Adipocyte (in vitro differentiated cells): ENCODE results near the gene SLC39A11.

Source experiments
- DNase-seq: peaks from one replicate; pipeline ENCODE4 v3.0.0-alpha.2; 2015; ENCODE audit warnings: low read depth
- H3K27me3 ChIP-seq: replicated peaks from 2 replicates; pipeline ENCODE4 v1.7.0; 2013; ENCODE audit warnings: mild to moderate bottlenecking, low read length, moderate library complexity; ENCODE audit not compliant: control insufficient read depth, insufficient read depth
- H3K36me3 ChIP-seq: 2 replicates; pipeline ENCODE4 v1.7.0; 2013; ENCODE audit warnings: low read length, mild to moderate bottlenecking, moderate library complexity; ENCODE audit not compliant: control insufficient read depth, insufficient read depth, severe bottlenecking
- H3K4me1 ChIP-seq: 2 replicates; pipeline ENCODE4 v1.7.0; 2013; ENCODE audit warnings: mild to moderate bottlenecking, low read length, moderate library complexity; ENCODE audit not compliant: control insufficient read depth, insufficient read depth
- H3K4me3 ChIP-seq: 2 replicates; pipeline ENCODE4 v1.7.0; 2013; ENCODE audit warnings: mild to moderate bottlenecking, low read length, moderate library complexity
- H3K9ac ChIP-seq: 2 replicates; pipeline ENCODE4 v1.7.0; 2013; ENCODE audit warnings: mild to moderate bottlenecking, low read length, moderate library complexity
- H3K9me3 ChIP-seq: 2 replicates; pipeline ENCODE4 v1.7.0; 2013; ENCODE audit warnings: mild to moderate bottlenecking, low read length, moderate library complexity; ENCODE audit not compliant: control insufficient read depth

Gene SLC39A11

DNA sequence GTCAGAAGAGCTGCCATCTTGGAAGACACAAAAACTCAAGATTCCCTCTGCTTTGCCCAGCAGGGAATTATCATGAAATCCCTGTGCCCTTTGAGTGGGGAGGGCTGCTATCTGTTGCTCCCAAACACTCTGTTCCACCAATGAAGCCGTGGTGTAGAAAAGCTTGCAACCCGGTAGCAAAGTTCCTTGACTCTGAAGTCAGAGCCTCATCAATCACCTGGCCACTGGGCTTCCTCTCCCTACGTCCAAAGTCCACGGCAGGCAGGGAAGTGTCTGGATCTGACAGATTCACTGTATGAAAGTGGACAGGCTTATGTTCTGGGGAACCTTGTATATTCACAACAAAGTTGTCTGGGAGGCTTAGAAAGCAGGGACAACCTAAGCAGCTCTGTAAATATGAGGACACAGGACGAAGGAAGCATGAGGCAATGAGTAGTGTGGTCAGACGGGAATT is 343.3 kb downstream of the SLC39A11 start:
- Histone ChIP-seq H3K9ac (no peak overlapping the region), H3K4me3 (no peak overlapping the region), H3K36me3 (no peaks in the 10 kb centered on the region), H3K27me3 (no peaks in the 10 kb centered on the region), H3K9me3 (no peaks in the 10 kb centered on the region), H3K4me1 (no peaks in the 10 kb centered on the region)
- DNase-seq: no peak

DNA sequence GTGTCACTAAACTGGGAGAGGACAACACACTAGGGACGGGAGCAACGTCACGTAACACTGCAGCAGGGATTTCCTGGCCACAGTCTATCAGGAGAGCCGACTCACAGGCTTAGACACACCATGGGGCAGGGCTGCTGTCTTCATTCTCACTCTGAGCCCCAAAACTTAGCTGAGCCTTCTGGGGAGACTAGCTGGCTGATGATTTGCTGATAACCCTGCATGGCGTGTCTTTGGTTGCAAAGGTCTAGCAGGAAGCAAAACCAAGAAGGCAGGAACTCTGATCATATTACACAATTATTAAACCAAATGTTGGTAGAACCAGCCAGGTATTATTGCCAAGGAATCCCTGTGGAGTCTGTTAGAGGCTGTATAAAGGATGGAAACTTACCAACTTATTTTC is 345.0 kb downstream of the SLC39A11 start:
- Histone ChIP-seq H3K4me3 (no peak overlapping the region), H3K36me3 (no peaks in the 10 kb centered on the region), H3K9me3 (no peaks in the 10 kb centered on the region), H3K9ac (no peak overlapping the region), H3K27me3 (no peaks in the 10 kb centered on the region), H3K4me1 (no peaks in the 10 kb centered on the region)
- DNase-seq: no peak

DNA sequence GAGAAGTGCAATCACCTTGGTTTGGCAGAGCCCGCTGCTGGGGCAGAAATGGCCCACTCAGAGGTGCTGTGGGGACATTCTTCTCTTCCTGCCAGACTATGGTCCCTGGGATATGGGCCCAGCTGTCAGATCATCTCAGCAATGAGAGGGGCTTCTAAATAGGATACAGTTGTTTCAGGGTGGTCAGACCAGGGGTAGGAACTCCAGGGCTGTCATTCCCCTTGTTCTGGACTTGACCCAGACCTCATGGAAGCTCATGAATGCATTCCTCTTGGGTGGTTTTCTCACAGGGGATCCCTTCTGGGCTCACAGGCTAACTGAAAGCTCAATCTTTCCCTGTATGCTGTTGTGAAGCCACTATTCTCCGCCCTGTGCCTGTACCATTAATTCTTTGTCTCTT is 347.2 kb downstream of the SLC39A11 start:
- Histone ChIP-seq H3K9ac (no peak overlapping the region), H3K27me3 (no peaks in the 10 kb centered on the region), H3K9me3 (no peaks in the 10 kb centered on the region), H3K36me3 (no peaks in the 10 kb centered on the region), H3K4me1 (no peaks in the 10 kb centered on the region), H3K4me3 (no peak overlapping the region)
- DNase-seq: no peak

DNA sequence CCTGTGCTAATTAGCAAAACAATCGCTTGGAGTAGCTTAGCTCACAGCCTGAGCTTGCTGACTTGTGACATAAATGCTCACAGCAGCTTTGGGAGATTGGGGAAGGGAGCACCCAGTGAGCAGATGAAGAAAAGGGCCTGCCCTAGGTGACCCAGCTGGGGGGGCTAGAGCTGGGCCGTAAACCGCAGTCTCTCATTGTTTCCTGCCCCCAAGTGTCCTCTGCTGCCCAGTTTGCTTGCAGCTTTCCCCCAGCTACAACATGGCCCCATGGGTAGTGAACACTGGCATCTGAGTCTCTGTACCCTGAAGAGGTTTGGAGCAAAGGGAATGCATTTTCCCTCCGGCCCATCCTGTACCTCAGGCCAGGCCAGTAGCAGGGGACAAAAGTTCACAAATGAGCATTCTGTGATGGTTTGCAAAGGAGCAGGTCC is 349.4 kb downstream of the SLC39A11 start:
- H3K27me3 ChIP-seq: no peaks in the 10 kb centered on the region
- H3K4me1 ChIP-seq: no peaks in the 10 kb centered on the region
- H3K9me3 ChIP-seq: no peaks in the 10 kb centered on the region
- no peak for DNase-seq
- no peaks in the 10 kb centered on the region for H3K36me3 ChIP-seq
- no peak overlapping the region for H3K9ac ChIP-seq
- H3K4me3 ChIP-seq: no peak overlapping the region

- Histone ChIP-seq H3K4me3 (no peak overlapping the region), H3K4me1 (no peaks in the 10 kb centered on the region), H3K36me3 (no peaks in the 10 kb centered on the region), H3K9ac (no peak overlapping the region), H3K27me3 (no peaks in the 10 kb centered on the region), H3K9me3 (no peaks in the 10 kb centered on the region)
- DNase-seq: no peak
Observed at GRCh38 chr17:72737151-72737690, 355.3 kb downstream of the SLC39A11 start.

GRCh38 chr17:72735592-72735991 is 356.9 kb downstream of the SLC39A11 start:
- Histone ChIP-seq H3K27me3 (no peaks in the 10 kb centered on the region), H3K4me3 (no peak overlapping the region), H3K9me3 (no peaks in the 10 kb centered on the region), H3K4me1 (no peaks in the 10 kb centered on the region), H3K36me3 (no peaks in the 10 kb centered on the region), H3K9ac (no peak overlapping the region)
- DNase-seq: no peak

GRCh38 chr17:72735048-72735447 is 357.4 kb downstream of the SLC39A11 start:
- no peak for DNase-seq
- H3K9ac ChIP-seq: no peak overlapping the region
- no peaks in the 10 kb centered on the region for H3K9me3 ChIP-seq
- H3K4me3 ChIP-seq: no peak overlapping the region
- H3K27me3 ChIP-seq: no peaks in the 10 kb centered on the region
- H3K4me1 ChIP-seq: no peaks in the 10 kb centered on the region
- no peaks in the 10 kb centered on the region for H3K36me3 ChIP-seq

DNA sequence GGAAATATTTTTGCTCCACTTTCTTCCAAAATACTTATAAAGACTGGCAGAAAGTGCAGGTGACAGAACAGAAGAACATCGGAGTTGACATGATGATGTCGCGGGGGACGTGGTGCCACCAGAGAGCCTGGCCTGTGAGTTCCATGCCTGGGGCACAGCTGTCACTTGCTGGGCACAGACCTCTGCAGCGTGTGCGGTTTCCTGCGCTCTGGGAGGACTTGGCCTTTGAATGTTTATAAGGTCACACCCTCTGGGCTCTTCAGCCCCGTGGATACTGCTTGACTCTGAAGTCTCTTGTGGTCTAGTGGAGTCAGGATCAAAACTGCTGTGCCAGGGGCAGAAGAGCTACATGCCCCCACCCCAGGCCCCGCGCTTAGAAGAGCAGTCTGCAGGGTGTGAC is 357.9 kb downstream of the SLC39A11 start:
- H3K9me3 ChIP-seq: no peaks in the 10 kb centered on the region
- H3K4me3 ChIP-seq: no peak overlapping the region
- no peaks in the 10 kb centered on the region for H3K36me3 ChIP-seq
- H3K9ac ChIP-seq: no peak overlapping the region
- H3K27me3 ChIP-seq: no peaks in the 10 kb centered on the region
- no peak for DNase-seq
- H3K4me1 ChIP-seq: no peaks in the 10 kb centered on the region

DNA sequence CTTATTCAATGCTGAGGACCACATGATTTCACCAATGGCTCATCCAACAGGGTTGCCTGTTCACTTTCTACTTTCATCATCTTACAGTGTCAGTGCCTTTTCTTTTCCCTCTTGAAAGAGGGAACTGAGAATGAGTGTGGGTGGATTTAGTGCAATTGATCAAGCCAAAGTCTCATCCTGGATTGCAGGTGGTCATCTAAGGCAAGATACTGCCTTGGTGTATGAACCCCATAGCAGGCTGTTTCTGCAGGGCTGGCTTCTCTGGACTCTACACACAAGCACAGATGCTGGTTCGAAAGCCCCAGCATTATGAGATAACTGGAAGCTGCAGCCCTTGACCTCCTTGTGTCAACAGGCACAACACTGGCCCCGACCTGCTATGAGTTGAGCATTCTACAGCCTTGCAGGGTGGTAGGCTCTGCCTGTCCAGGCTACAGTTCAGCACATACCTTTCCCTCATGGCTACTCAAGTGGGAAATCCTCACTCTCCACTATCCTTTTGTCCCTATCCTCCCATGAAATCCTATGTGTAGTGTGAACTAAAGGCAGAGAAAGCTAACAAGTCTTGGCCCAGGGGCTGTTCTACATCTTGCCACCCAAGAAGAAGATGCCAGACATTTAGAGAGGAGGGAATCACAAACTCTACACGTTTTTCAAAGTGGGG is 358.7 kb downstream of the SLC39A11 start:
- Histone ChIP-seq H3K9me3 (no peaks in the 10 kb centered on the region), H3K36me3 (no peaks in the 10 kb centered on the region), H3K4me1 (no peaks in the 10 kb centered on the region), H3K9ac (no peak overlapping the region), H3K4me3 (no peak overlapping the region), H3K27me3 (no peaks in the 10 kb centered on the region)
- DNase-seq: no peak

GRCh38 chr17:72732893-72733618 is 359.4 kb downstream of the SLC39A11 start:
- no peaks in the 10 kb centered on the region for H3K36me3 ChIP-seq
- H3K4me1 ChIP-seq: no peaks in the 10 kb centered on the region
- H3K27me3 ChIP-seq: no peaks in the 10 kb centered on the region
- no peak overlapping the region for H3K4me3 ChIP-seq
- no peak overlapping the region for H3K9ac ChIP-seq
- DNase-seq: no peak
- no peaks in the 10 kb centered on the region for H3K9me3 ChIP-seq

GRCh38 chr17:72730077-72730476 is 362.4 kb downstream of the SLC39A11 start:
- DNase-seq: no peak
- Histone ChIP-seq H3K9me3 (no peaks in the 10 kb centered on the region), H3K4me3 (no peak overlapping the region), H3K9ac (no peak overlapping the region), H3K4me1 (no peaks in the 10 kb centered on the region), H3K27me3 (no peaks in the 10 kb centered on the region), H3K36me3 (no peaks in the 10 kb centered on the region)
